Fibroblast of the aortic adventitia (primary cell): ENCODE measurements around the gene SLC9A1. TPM values are rescaled to one million over a fixed set of nuclear protein-coding genes. Genes with fewer than 3 reads are reported as not detected.
"Not testable (repeated sequence)": the region's sequence is repeated elsewhere in the genome, so short reads cannot be mapped to it uniquely, and the experiment has no call there.

ENCODE experiments used
- DNase-seq: peaks from one replicate; pipeline ENCODE4 v3.0.0-alpha.2; 2010; ENCODE audit warnings: low read depth
- H3K4me3 ChIP-seq: 2 replicates; pipeline ENCODE4 v1.5.1; 2011; ENCODE audit warnings: low read depth, mild to moderate bottlenecking, control low read depth, low read length, moderate library complexity
- total RNA-seq: library from RNA; depleted of rRNA; stranded (reverse); fragments of >200 nt; gene quantifications from 2 replicates; pipeline ENCODE4 v1.2.3, GENCODE V29; 2012; ENCODE audit warnings: low replicate concordance
- TF ChIP-seq, protein P1 (sequence below): IDR thresholded peaks from 2 replicates; pipeline ENCODE4 v1.5.1; 2011; ENCODE audit warnings: mild to moderate bottlenecking, low read length, control low read depth, inconsistent platforms; ENCODE audit not compliant: insufficient read depth

Gene SLC9A1
- total RNA-seq, 1 donor = 7.4 TPM

- H3K4me3 ChIP-seq = no peak overlapping the region
- no peak for DNase-seq
- TF ChIP-seq, protein P1, sequence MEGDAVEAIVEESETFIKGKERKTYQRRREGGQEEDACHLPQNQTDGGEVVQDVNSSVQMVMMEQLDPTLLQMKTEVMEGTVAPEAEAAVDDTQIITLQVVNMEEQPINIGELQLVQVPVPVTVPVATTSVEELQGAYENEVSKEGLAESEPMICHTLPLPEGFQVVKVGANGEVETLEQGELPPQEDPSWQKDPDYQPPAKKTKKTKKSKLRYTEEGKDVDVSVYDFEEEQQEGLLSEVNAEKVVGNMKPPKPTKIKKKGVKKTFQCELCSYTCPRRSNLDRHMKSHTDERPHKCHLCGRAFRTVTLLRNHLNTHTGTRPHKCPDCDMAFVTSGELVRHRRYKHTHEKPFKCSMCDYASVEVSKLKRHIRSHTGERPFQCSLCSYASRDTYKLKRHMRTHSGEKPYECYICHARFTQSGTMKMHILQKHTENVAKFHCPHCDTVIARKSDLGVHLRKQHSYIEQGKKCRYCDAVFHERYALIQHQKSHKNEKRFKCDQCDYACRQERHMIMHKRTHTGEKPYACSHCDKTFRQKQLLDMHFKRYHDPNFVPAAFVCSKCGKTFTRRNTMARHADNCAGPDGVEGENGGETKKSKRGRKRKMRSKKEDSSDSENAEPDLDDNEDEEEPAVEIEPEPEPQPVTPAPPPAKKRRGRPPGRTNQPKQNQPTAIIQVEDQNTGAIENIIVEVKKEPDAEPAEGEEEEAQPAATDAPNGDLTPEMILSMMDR = no peak
Observed at GRCh38 chr1:27129225-27129624, 25.7 kb downstream of the SLC9A1 start.

DNA sequence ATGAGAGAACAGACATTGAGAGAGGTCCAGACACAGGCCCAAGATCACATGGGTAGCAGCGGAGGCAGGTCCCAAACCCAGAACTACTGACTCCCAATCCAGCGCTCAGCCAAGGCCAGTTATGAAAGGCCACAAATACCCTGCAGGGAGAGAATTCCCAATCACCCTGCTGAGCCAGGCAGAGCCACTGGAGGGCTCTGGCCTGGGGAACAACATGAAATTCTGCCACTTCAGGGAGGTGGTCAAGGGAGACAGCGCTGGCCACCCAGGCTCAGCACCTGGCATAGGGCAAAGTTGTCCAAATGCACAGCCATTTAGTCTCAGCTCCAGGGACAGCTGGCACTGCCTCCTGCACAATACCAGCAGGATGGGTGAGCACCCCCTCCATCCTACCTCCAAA lies 27.5 kb downstream of the SLC9A1 start:
- no peak overlapping the region for H3K4me3 ChIP-seq
- no peak for DNase-seq
- TF ChIP-seq, protein P1 = no peak

DNA sequence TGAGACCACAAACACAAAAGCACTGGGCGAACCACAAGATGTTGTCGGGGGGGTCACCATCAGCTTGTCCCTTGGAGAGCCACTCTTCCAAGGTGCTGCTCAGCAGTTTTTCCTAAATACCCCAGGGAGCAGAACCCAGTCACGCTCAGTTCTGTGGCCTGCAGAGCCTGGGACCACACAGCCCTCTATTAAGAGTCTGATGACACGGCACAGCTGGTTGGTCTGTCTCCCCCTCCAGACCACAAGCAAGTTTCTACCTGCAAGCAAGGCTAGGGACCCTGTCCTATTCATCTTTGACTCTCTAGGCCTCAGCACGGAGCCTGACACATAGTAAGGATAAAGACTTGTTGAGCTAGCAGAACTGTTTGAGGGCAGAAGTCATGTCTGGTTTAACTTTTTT lies 28.5 kb downstream of the SLC9A1 start:
- no peak for DNase-seq
- TF ChIP-seq, protein P1 = no peak
- H3K4me3 ChIP-seq = no peak overlapping the region

DNA sequence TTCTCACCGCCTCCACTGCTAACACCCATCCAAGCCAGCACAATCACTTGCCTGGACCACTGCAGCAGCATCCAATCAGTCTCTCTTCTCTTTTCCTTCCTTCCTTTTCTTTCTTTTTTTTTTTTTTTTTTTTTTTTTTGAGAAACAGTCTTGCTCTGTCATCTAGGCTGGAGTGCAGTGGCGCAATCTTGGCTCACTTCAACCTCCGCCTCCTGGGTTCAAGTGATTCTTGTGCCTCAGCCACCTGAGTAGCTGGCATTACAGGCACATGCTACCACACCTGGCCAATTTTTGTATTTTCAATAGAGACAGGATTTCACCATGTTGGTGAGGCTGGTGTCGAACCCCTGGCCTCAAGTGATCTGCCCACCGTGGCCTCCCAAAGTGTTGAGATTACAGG lies 29.8 kb downstream of the SLC9A1 start:
- not testable (repeated sequence) for H3K4me3 ChIP-seq, DNase-seq

- no peak overlapping the region for H3K4me3 ChIP-seq
- TF ChIP-seq, protein P1 = no peak
- no peak for DNase-seq
Observed at GRCh38 chr1:27124405-27124804, 30.5 kb downstream of the SLC9A1 start.

DNA sequence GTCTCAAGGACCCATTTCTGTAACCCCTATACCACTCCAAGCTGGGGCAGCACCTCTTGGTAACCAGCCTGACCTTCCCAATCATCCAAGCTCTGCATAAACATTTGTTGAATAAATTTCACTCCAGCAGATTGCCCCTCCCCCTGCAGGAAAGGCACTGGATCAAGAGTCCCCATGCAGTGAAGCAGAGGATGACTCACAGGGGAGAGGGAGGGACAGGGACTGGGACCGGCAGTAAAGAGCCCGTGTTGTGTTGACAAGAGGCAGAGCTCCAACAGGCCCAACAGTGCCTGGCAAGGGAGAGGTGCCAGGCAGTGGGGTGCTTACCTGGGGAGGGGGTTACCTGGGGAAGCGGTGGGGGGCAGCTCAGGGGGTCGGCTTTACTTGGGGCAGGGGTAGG lies 32.3 kb downstream of the SLC9A1 start:
- peak; percentile 52 for DNase-seq
- no peak overlapping the region for H3K4me3 ChIP-seq
- TF ChIP-seq, protein P1 = no peak

GRCh38 chr1:27120854-27121253 lies 34.1 kb downstream of the SLC9A1 start:
- TF ChIP-seq, protein P1 = no peak
- H3K4me3 ChIP-seq = no peak overlapping the region
- DNase-seq = no peak

GRCh38 chr1:27118440-27118689 lies 36.6 kb downstream of the SLC9A1 start:
- TF ChIP-seq, protein P1 = no peak
- H3K4me3 ChIP-seq = no peak overlapping the region
- DNase-seq = peak; percentile 63
